GM23338 (cell line): ENCODE data around the gene KCNMA1. TPM values are rescaled to one million over a fixed set of nuclear protein-coding genes. Genes with fewer than 3 reads are reported as not detected.

Experiments
- ATAC-seq: fragments of 200-7000 bp; cut with Tn5 transposase; 3 replicates; pipeline ENCODE4 v1.9.1; 2020
- DNase-seq: peaks from one replicate; pipeline ENCODE4 v3.0.0-alpha.2; 2015; ENCODE audit warnings: low spot score
- H2AFZ ChIP-seq: fragments of 200-600 bp; sonication (generic); 2 replicates; pipeline ENCODE4 v1.8.0; 2016; ENCODE audit warnings: antibody characterized with exemption, mild to moderate bottlenecking, moderate library complexity
- H3F3A ChIP-seq: fragments of 200-600 bp; sonication (generic); replicated peaks from 2 replicates; pipeline ENCODE4 v1.8.0; 2017; ENCODE audit warnings: antibody characterized with exemption, mixed run types, low read depth
- H3K27ac ChIP-seq: fragments of 200-600 bp; sonication (generic); 2 replicates; pipeline ENCODE4 v1.6.1; 2016; ENCODE audit warnings: low read depth
- H3K27me3 ChIP-seq: fragments of 200-600 bp; sonication (generic); 2 replicates; pipeline ENCODE4 v1.8.0; 2016; ENCODE audit warnings: mild to moderate bottlenecking, mixed run types, moderate library complexity; ENCODE audit not compliant: insufficient read depth
- H3K36me3 ChIP-seq: fragments of 200-600 bp; sonication (generic); 2 replicates; pipeline ENCODE4 v1.8.0; 2016; ENCODE audit warnings: mild to moderate bottlenecking; ENCODE audit not compliant: insufficient read depth
- H3K4me1 ChIP-seq: fragments of 200-600 bp; sonication (generic); 2 replicates; pipeline ENCODE4 v1.8.0; 2016; ENCODE audit warnings: mild to moderate bottlenecking, moderate library complexity; ENCODE audit not compliant: insufficient read depth
- H3K4me2 ChIP-seq: fragments of 200-600 bp; sonication (generic); 2 replicates; pipeline ENCODE4 v1.7.1; 2017; ENCODE audit warnings: mixed run types
- H3K4me3 ChIP-seq: fragments of 200-600 bp; sonication (generic); 2 replicates; pipeline ENCODE4 v1.6.1; 2016; ENCODE audit warnings: mixed run types
- H3K79me2 ChIP-seq: fragments of 200-600 bp; sonication (generic); replicated peaks from 2 replicates; pipeline ENCODE4 v1.8.0; 2017; ENCODE audit warnings: mild to moderate bottlenecking; ENCODE audit not compliant: insufficient read depth
- H3K9me2 ChIP-seq: fragments of 200-600 bp; sonication (generic); 2 replicates; pipeline ENCODE4 v1.8.0; 2017; ENCODE audit not compliant: insufficient read depth
- H4K20me1 ChIP-seq: fragments of 200-600 bp; sonication (generic); replicated peaks from 2 replicates; pipeline ENCODE4 v1.8.0; 2017; ENCODE audit warnings: mild to moderate bottlenecking; ENCODE audit not compliant: insufficient read depth
- H3K27ac Mint-ChIP-seq: 2 replicates; pipeline ENCODE4 v1.8.0; 2020; ENCODE audit warnings: inconsistent platforms, mild to moderate bottlenecking, moderate library complexity, mixed read lengths
- H3K27me3 Mint-ChIP-seq: 3 replicates; pipeline ENCODE4 v1.8.0; 2022; ENCODE audit warnings: low read depth, mild to moderate bottlenecking, moderate library complexity, mixed read lengths, inconsistent platforms; ENCODE audit not compliant: insufficient read depth, poor library complexity
- H3K36me3 Mint-ChIP-seq: 3 replicates; pipeline ENCODE4 v1.8.0; 2021; ENCODE audit warnings: low read depth, mild to moderate bottlenecking, inconsistent platforms, moderate library complexity, mixed read lengths
- H3K4me1 Mint-ChIP-seq: 3 replicates; pipeline ENCODE4 v1.8.0; 2020; ENCODE audit warnings: mild to moderate bottlenecking, inconsistent platforms, mixed read lengths
- H3K4me3 Mint-ChIP-seq: 3 replicates; pipeline ENCODE4 v1.8.0; 2021; ENCODE audit warnings: moderate library complexity, mild to moderate bottlenecking, inconsistent platforms, mixed read lengths
- H3K9me3 Mint-ChIP-seq: 3 replicates; pipeline ENCODE4 v1.8.0; 2020; ENCODE audit warnings: moderate library complexity, mild to moderate bottlenecking, inconsistent platforms, mixed read lengths
- CREB1 ChIP-seq: fragments of 250-450 bp; sonication (Bioruptor Pico); IDR thresholded peaks from 2 replicates; pipeline ENCODE4 v1.5.0; 2020; ENCODE audit warnings: low read depth, mild to moderate bottlenecking, moderate library complexity
- EZH2 ChIP-seq: fragments of 200-600 bp; sonication (generic); IDR thresholded peaks from one replicate; pipeline ENCODE4 v1.8.0; 2017; ENCODE audit warnings: antibody characterized with exemption, mild to moderate bottlenecking, low read depth; ENCODE audit not compliant: unreplicated experiment
- EZH2phosphoT487 ChIP-seq: fragments of 200-600 bp; sonication (generic); IDR thresholded peaks from one replicate; pipeline ENCODE4 v1.8.1; 2018; ENCODE audit warnings: antibody characterized with exemption; ENCODE audit not compliant: unreplicated experiment
- REST ChIP-seq: IDR thresholded peaks from one replicate; pipeline ENCODE4 v1.6.1; 2018; ENCODE audit warnings: antibody characterized with exemption; ENCODE audit not compliant: unreplicated experiment
- STAT1 ChIP-seq: IDR thresholded peaks from one replicate; pipeline ENCODE4 v1.6.1; 2016; ENCODE audit warnings: antibody characterized with exemption; ENCODE audit not compliant: unreplicated experiment
- ZNF114 ChIP-seq: fragments of 250-450 bp; sonication (Bioruptor Pico); IDR thresholded peaks from 2 replicates; pipeline ENCODE4 v1.5.0; 2020; ENCODE audit warnings: mild to moderate bottlenecking, moderate library complexity
- ZNF331 ChIP-seq: fragments of 250-450 bp; sonication (Bioruptor Pico); IDR thresholded peaks from 2 replicates; pipeline ENCODE4 v1.5.0; 2020; ENCODE audit warnings: low read depth, mild to moderate bottlenecking, moderate library complexity
- ZNF462 ChIP-seq: fragments of 250-450 bp; sonication (Bioruptor Pico); IDR thresholded peaks from 2 replicates; pipeline ENCODE4 v1.5.0; 2020; ENCODE audit warnings: mild to moderate bottlenecking, moderate library complexity
- polyA plus RNA-seq: library from polyadenylated mRNA; unstranded; fragments of >200 nt; fragmentation: Nextera tagmentation; extraction: Ambion mirVana; gene quantifications from 2 replicates; pipeline ENCODE4 v1.2.1, GENCODE V29; 2016
- total RNA-seq: library from RNA; depleted of rRNA; stranded (reverse); fragments of >200 nt; shearing (Covaris generic); gene quantifications from 2 replicates; pipeline ENCODE4 v1.2.3, GENCODE V29; 2014

KCNMA1 gene
- total and polyA plus RNA-seq, 2 experiments from 2014 or later = 8.2 to 9.0 TPM

DNA sequence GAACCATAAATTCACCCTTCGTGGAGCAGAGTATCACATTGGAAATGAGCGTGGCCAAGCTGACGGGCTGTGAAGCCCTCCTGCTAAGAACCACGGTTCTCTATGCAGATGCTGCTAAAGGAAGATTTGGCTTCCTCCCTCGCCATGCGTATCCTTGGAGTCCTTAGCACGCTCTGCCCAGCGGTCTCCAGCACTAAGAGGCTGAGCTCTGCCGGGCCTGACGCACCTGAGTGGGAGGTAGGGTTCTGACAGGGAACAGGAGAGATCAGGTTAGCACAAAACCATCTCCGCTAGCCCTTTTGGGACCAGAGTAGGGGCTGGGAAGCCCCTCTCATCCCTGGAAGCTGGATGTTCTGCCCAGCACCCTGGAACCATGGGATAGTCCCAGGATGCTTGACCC lies 225.8 kb downstream of the KCNMA1 start (continued):
- TF ChIP-seq REST = no peak
- no peak for TF ChIP-seq ZNF462 (CRISPR knock-in tag)

- H3K27ac Mint-ChIP-seq = no peak overlapping the region
- no peaks in the 10 kb centered on the region; the same call in 2 of the 3 replicates for H3K9me3 Mint-ChIP-seq
- Histone ChIP-seq H3K9me2 (no peaks in the 10 kb centered on the region), H3K36me3 (no peaks in the 10 kb centered on the region), H2AFZ (no peak overlapping the region), H3K4me2 (no peak overlapping the region), H3K27me3 (no peaks in the 10 kb centered on the region), H3K79me2 (no peaks in the 10 kb centered on the region), H3K4me3 (no peak overlapping the region), H3K4me1 (no peaks in the 10 kb centered on the region), H3K27ac (no peak overlapping the region), H4K20me1 (0 out of 2 replicates have a peak, but pooled peaks cover 4% of the 10 kb centered on the region), H3F3A (no peaks in the 10 kb centered on the region)
- H3K4me1 Mint-ChIP-seq = peaks cover 17% of the 10 kb centered on the region
- no peak for DNase-seq
- H3K4me3 Mint-ChIP-seq = no peak overlapping the region
- H3K27me3 Mint-ChIP-seq = peaks cover 7% of the 10 kb centered on the region
- no peaks in the 10 kb centered on the region for H3K36me3 Mint-ChIP-seq
- ATAC-seq = no peak
- TF ChIP-seq STAT1 = no peak
- TF ChIP-seq EZH2 = no peak
- no peak for TF ChIP-seq ZNF331
- TF ChIP-seq CREB1 (CRISPR knock-in tag) = no peak
- TF ChIP-seq ZNF114 (CRISPR knock-in tag) = no peak
- no peak for TF ChIP-seq EZH2phosphoT487
These were observed 227.1 kb downstream of the KCNMA1 start for GRCh38 chr10:77410523-77410922.
